ENCODE measurements around the gene ATG16L2. TPM values are rescaled to one million over a fixed set of nuclear protein-coding genes. Genes with fewer than 3 reads are reported as not detected.
"Not testable (repeated sequence)": the region's sequence is repeated elsewhere in the genome, so short reads cannot be mapped to it uniquely, and the experiment has no call there.

Gene ATG16L2
- total RNA-seq, 1 donor from 2014 or later: 5.2 TPM

DNA sequence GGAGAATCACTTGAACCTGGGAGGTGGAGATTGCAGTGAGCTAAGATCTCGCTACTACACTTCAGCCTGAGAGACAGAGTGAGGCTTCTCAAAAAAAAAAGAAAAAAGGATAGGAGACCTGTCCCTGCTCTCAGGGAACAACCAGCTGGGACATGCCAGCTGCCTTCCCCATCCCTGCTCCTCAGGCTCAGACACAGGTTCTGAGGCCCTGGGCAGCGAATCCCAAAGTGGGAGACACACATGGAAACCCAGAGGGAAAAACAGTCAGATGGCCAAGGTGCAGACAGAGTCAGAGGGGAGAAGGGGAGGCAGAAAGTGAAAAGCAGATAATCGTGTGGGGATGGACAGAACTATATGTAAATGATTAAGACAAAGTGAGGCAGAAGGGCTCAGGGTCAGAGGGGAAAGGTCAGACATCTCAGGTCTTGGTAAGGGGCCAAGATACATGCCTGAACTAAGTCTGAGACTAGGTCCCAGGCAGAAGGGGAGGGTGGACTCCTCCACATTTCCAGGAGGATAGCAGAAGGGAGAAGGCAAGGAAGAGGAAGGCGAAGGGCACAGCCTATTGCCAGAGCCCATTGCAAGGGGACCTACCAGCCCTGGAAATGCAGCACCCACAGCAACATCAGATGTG, 34.6 kb upstream of the ATG16L2 start:
- DNase-seq (ENCODE audit: low read depth in 2 of 2): no peak

DNA sequence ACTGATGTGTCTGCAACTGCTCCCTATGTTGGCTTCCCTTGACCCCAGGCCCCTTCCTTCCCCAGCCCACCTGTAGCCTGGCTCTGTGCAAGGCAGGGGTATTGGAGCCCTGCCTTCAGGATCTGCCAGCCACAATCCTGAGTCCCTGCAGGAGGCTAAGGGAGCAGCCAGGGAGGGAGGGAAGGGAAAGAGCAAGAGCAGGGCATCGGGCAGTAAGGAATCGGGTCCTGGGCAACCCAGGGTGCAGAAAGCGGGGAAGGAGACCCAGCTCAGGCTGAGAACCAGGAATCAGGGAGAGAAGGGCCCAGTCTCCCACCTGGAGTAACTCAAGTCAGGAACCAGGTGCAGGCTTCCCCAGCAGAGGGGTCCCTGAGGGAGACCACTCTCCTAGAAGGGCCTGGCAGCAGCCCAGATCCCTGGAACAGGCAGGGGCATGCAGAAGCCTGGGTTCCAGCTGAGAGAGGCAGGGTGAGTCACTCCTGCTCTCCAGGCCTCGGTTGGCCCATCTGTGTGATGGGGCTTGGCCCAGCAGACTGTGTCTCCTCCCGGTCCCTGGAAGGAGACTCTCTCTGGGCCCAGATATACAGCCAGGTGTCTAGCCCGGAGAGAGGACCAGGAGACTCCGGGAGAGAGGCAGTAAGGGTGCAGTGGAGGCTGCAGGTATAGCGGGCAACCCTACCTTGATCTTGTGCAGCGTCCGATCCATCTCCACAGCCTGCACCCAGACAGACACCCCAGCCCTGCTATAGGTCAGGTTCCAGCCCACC, 33.7 kb upstream of the ATG16L2 start:
- DNase-seq (ENCODE audit: low read depth in 2 of 2): no peak

DNA sequence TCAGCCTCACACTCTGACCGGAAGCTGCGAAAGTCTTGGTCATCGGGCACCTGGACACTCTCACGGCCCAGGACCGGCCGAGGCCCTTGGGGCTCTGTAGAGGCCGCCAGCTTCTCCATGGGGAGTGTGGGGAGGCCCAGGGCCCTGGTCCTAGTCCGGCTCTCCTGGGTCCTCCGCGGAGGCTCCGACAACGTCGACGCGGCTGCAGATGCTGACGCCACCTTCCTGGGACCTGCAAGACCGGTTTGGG, 33.2 kb upstream of the ATG16L2 start:
- no peak for DNase-seq (ENCODE audit: low read depth in 2 of 2)

GRCh38 chr11:72781313-72782080, 32.7 kb upstream of the ATG16L2 start:
- DNase-seq (ENCODE audit: low read depth in 2 of 2): peak in 1 of 2 donors; percentile 44

- no peak for DNase-seq (ENCODE audit: low read depth in 2 of 2)
Measured at GRCh38 chr11:72782081-72782920, 31.9 kb upstream of the ATG16L2 start.

DNA sequence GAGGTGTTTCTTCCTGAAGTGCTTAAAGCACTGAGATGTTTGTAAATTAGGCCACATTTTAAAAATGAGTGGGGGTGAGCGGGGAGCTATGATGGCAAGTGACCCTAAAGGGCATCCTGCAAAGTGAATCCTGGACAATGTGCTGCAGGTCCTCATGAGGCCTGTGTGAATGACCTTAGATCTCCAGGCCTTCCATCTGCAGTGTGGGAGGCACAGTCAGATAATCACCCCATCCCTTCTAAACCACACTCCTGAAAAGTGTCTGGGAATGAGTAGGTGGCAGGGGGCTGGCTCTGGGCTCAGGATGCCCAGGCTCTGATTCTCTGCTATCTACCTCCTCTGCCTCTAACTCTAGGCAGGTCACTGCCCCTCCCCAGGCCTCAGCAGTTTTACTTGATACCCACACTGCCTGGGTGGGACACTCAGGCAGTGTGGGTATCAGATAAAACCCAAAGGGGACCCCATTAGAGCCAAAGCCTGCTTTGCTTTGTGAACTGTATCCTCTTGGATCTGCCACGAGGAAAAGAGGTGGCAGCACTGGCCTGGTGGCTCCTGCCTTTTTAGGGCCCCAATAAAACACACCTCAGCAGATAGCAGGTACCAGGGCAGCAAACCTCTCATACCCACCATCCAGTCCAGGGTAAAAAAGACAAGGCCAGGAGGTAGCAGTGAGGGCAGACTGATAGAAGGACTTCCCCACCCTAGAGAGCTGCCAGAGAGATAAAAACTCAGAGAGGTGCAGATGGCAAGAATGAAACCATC, 30.9 kb upstream of the ATG16L2 start:
- DNase-seq (ENCODE audit: low read depth in 2 of 2): no peak

- no peak for DNase-seq (ENCODE audit: low read depth in 2 of 2)
Measured at GRCh38 chr11:72784662-72785061, 29.5 kb upstream of the ATG16L2 start.

DNA sequence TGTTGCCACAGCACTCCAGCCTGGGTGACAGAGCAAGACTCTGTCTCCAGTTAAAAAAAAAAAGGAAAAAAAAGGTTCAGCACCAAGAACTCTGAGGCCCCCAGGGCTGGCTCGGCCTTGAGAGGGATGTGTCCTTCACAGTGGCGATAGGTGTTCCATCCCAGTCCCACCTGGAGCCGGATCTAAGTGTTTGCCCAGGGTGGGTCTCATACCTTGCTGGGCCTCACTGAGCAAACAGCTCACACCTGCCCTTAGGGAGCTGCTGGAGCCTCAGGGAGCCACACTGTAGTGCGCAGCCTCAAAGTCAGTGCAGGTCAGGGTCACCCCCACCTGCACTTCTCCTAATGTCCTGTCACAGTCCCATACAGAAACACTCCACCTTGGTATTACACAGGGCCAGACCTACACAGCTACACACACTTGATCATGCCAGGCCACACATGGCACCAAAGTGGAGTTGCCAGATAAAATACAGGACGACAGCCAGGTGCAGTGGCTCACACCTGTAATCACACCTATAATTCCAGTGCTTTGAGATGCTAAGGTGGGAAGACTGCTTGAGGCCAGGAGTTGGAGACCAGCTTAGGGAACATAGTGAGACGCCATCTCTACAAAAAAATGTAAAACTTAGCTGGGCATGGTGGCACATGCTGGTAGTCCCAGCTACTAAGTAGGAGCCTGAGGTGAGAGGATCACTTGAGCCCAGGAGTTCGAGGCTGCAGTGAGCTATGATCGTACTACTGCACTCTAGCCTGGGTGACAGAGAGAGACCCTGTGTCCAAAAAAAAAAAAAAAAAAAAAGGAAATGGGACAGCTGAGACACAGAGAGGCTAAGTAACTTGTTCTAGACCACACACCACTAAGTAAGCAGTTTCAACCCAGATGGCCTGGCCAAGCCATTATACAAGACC, 27.7 kb upstream of the ATG16L2 start:
- DNase-seq (ENCODE audit: low read depth in 2 of 2): no peak

GRCh38 chr11:72787216-72788104, 26.8 kb upstream of the ATG16L2 start:
- no peak for DNase-seq (ENCODE audit: low read depth in 2 of 2)

GRCh38 chr11:72788241-72788640, 26.0 kb upstream of the ATG16L2 start:
- no peak for DNase-seq (ENCODE audit: low read depth in 2 of 2)

DNA sequence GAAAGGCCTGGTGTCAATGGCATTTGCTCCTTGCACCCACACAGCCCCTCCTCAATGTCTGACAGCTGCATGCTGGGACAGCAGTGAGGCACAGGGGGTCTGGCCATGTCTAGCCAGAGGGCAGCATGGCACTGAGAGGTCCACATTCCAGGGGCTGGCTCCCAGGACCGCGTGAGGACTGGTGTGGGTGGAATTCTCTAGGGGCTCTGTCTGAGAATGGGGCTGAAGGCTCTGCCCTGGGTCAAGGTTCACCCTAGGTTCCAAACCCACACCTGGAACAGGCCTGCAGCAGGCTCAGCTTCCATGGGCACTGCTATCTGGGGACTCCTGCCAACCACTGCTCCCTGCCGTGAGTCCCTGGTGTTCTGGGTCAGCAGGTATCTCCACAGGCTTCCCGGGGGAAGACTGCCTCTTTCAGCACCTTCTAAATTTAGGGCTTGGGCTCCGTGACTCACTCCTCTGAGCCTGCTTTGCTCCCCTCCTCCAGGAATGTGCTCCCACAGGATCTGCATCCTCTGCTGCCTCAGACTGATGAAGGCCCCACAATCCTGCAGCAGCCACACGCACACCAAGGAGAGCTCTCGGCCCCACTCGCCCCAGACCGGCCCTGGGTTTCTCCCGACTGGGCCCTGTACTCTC, 24.6 kb upstream of the ATG16L2 start:
- no peak for DNase-seq (ENCODE audit: low read depth in 2 of 2)

GRCh38 chr11:72791228-72791627, 23.0 kb upstream of the ATG16L2 start:
- not testable (repeated sequence) for DNase-seq (ENCODE audit: low read depth in 2 of 2)

DNA sequence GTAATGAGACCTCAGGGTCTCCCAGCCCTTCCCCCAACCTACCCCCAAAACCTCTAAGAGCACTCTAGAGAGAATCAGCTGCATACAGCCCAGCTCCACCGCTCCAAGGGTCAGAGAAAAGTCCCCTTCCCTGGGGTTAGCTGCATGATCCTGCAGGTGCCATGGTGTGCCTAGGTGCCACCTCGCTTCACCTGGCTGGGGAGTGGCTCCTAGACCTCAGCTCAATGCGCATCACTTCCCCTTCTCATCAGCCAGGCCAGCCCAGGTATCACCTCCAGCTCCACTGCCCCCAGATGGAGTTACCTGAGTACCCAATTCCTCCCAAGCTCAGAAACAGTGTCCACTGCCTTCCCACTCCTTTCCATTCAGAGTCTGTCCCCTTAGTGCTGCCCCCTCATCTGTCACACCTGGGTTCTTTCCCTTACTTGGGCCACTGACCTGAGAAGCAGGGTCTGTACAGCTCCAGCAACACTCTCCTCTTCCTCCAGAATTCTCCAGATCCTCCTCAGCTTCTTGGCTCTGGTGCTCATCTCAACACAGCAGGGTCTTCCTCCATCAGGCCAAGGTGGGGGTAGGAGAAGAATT, 21.7 kb upstream of the ATG16L2 start:
- DNase-seq (ENCODE audit: low read depth in 2 of 2): no peak

DNA sequence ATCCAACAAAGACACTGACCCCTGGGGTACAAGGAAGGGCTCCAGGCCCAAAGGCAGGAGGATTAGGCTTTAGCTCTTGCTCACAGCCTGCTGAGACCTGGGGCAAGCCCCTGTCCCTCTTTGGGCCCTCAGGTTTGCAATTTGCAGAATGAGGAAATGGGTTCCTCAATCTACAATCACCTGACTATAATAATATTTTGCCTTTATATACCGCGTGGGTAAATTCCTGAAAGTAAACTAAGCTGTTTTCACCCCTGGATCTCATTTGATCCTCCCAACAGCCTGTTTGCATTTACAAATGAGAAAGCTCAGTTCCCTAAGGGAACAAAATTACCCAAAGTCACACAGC, 21.2 kb upstream of the ATG16L2 start:
- no peak for DNase-seq (ENCODE audit: low read depth in 2 of 2)

DNA sequence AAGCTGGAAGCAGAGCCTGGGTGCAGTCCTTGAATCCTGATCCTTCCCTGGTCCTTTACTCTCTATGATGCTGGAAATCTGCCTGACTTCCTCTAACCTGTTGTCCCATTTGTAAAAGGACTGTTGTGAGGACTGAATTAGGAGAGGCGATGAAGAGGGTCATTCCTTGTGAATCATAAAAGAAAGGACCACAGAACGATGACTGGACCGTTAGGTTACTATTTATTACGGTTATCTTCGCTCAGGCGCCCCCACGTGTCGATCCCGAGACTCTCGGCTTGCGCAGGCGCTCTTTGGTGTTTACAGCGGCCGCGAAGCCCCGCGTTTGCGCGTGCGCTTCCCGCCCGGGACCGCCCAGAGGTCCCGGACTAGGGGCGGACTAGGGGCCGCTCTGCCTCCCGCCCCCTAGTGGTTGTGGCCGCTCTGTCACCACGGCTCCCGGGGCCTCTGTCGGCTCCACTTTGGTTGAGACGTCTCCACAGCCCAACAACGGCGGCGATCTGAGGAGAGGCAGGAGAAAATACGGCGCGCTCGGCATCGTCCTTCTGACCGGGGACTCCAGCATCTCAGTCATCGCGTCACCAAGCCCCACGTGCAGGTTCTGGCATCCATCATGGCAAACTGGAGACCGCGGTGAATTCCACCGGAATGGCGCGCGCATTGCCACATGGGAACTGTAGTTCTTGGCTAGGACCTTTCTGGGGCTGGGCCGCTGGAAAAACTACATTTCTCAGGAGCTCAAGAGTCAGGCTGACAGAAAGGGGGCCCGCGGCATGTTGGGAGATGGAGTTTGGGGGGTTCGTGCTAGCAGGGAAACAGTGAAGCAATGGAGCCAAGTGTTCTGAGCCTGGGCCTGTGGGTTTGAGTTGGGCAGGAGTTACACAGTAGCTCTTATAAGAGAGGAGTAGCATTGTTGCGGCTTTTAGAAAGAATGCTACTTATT, 20.5 kb upstream of the ATG16L2 start, which contains the start of gene STARD10:
Gene STARD10, minus strand, starts transcription at position 623 of the 943 bp plus-strand sequence. CDS start 12,866 bp downstream, outside the sequence.
- peak; percentile 96 to 97 for DNase-seq (ENCODE audit: low read depth in 2 of 2)

- no peak for DNase-seq (ENCODE audit: low read depth in 2 of 2)
Measured at GRCh38 chr11:72798361-72798760, 15.8 kb upstream of the ATG16L2 start.

GRCh38 chr11:72799441-72799840, 14.8 kb upstream of the ATG16L2 start:
- no peak for DNase-seq (ENCODE audit: low read depth in 2 of 2)

Data from lung microvascular endothelial cell (primary cell).